ENCODE results near the gene ECM2.

DNA sequence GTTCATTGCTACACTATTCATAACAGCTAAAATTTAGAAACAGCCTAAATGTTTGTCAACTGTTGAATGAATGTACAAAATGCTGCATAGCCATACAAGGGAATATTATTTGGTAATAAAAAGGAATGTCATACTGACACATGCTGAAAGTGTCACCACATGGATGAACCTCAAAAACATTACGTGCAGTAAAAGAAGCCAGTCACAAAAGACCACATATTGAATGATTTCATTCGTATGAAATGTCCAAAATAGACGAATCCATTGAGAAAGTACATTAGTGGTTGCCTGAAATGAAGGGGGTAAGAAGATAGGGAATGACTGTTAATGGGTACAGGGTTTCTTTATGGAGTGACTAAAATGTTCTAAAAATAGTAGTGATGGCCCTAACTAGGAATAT is 11.6 kb upstream of the ECM2 start:
- no peak for TF ChIP-seq POLR2AphosphoS5 (IDR thresholded peaks at IDR 0.05)
- no peak for TF ChIP-seq CTCF (IDR thresholded peaks at IDR 0.05)

Data from sigmoid colon (tissue), 4 donors.